OCI-LY3 (cell line): Measurements from ENCODE around the gene TMEM242.

Experiments used
- H2AFZ ChIP-seq: fragments of 200-600, 300-600 bp; shearing (Covaris generic); 2 replicates; pipeline ENCODE4 v1.6.0; 2014; ENCODE audit warnings: antibody characterized with exemption, low read depth, low read length
- H3K27ac ChIP-seq: fragments of 200-600, 300-600 bp; sonication (generic); 2 replicates; pipeline ENCODE4 v1.5.1; 2014; ENCODE audit warnings: mild to moderate bottlenecking, low read length, moderate library complexity, mixed read lengths
- H3K27me3 ChIP-seq: fragments of 200-600, 300-600 bp; sonication (generic); 2 replicates; pipeline ENCODE4 v1.6.1; 2014; ENCODE audit warnings: low read depth, low read length, mixed read lengths
- H3K36me3 ChIP-seq: fragments of 200-600, 300-600 bp; sonication (generic); replicated peaks from 2 replicates; pipeline ENCODE3; 2014; ENCODE audit warnings: low read depth, low read length, mixed read lengths
- H3K4me1 ChIP-seq: fragments of 300-600, 200-600 bp; sonication (generic); 2 replicates; pipeline ENCODE4 v1.6.1; 2014; ENCODE audit warnings: low read length, mixed read lengths
- H3K4me2 ChIP-seq: fragments of 200-600, 300-600 bp; sonication (generic); 2 replicates; pipeline ENCODE4 v1.6.1; 2014; ENCODE audit warnings: low read length, mixed read lengths
- H3K4me3 ChIP-seq: fragments of 300-600, 200-600 bp; sonication (generic); 2 replicates; pipeline ENCODE4 v1.5.1; 2014; ENCODE audit warnings: antibody characterized with exemption, mild to moderate bottlenecking, low read length, moderate library complexity
- H3K79me2 ChIP-seq: fragments of 300-600, 200-600 bp; shearing (Covaris generic); 2 replicates; pipeline ENCODE4 v1.6.1; 2014; ENCODE audit warnings: mild to moderate bottlenecking, low read length, mixed read lengths
- H3K9ac ChIP-seq: fragments of 300-600, 200-600 bp; shearing (Covaris generic); 2 replicates; pipeline ENCODE4 v1.6.0; 2014; ENCODE audit warnings: mild to moderate bottlenecking, low read length, moderate library complexity
- H3K9me3 ChIP-seq: fragments of 200-600, 300-600 bp; shearing (Covaris generic); 2 replicates; pipeline ENCODE4 v1.6.1; 2014; ENCODE audit warnings: low read length, mixed read lengths; ENCODE audit not compliant: insufficient read depth
- H4K20me1 ChIP-seq: fragments of 200-600, 300-600 bp; sonication (generic); 2 replicates; pipeline ENCODE4 v1.6.1; 2016; ENCODE audit warnings: low read length, mixed read lengths; ENCODE audit not compliant: insufficient read depth
- EZH2phosphoT487 ChIP-seq: fragments of 200-600 bp; shearing (Covaris generic); IDR thresholded peaks from 2 replicates; pipeline ENCODE4 v1.6.1; 2018; ENCODE audit warnings: antibody characterized with exemption, mixed run types, low read depth
- TF ChIP-seq, protein P1 (sequence below): fragments of 200-600, 300-600 bp; sonication (generic); IDR thresholded peaks from 2 replicates; pipeline ENCODE4 v1.5.1; 2014; ENCODE audit warnings: antibody characterized with exemption, low read length, low read depth

TMEM242 gene

DNA sequence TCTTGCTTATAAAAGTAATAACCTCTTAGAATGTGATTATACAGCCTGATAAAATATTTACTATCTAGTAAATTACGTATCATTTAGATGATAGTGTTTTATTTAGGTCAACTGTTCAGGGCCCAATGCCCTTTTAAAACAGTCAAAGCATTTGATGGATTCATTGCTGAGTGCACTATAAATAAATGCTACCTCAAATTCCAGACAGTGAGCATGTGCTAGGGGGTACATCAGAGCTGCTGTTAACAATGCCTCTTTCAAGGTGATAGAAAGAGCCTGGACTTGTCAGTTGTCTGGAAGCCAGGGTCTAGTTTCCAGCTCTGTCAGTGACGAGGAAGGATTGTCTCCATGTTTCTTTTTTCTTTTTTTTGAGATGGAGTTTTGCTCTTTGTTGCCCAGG lies 7.5 kb upstream of the TMEM242 start:
- Histone ChIP-seq H3K4me3 (no peak overlapping the region), H3K79me2 (no peaks in the 10 kb centered on the region), H2AFZ (no peak overlapping the region), H3K4me2 (no peak overlapping the region), H3K4me1 (peaks cover 15% of the 10 kb centered on the region), H3K36me3 (no peaks in the 10 kb centered on the region), H3K9me3 (no peaks in the 10 kb centered on the region), H3K27ac (no peak overlapping the region), H3K9ac (no peak overlapping the region), H3K27me3 (peaks cover 49% of the 10 kb centered on the region), H4K20me1 (no peaks in the 10 kb centered on the region)
- TF ChIP-seq, protein P1, sequence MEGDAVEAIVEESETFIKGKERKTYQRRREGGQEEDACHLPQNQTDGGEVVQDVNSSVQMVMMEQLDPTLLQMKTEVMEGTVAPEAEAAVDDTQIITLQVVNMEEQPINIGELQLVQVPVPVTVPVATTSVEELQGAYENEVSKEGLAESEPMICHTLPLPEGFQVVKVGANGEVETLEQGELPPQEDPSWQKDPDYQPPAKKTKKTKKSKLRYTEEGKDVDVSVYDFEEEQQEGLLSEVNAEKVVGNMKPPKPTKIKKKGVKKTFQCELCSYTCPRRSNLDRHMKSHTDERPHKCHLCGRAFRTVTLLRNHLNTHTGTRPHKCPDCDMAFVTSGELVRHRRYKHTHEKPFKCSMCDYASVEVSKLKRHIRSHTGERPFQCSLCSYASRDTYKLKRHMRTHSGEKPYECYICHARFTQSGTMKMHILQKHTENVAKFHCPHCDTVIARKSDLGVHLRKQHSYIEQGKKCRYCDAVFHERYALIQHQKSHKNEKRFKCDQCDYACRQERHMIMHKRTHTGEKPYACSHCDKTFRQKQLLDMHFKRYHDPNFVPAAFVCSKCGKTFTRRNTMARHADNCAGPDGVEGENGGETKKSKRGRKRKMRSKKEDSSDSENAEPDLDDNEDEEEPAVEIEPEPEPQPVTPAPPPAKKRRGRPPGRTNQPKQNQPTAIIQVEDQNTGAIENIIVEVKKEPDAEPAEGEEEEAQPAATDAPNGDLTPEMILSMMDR = no peak
- no peak for TF ChIP-seq EZH2phosphoT487

DNA sequence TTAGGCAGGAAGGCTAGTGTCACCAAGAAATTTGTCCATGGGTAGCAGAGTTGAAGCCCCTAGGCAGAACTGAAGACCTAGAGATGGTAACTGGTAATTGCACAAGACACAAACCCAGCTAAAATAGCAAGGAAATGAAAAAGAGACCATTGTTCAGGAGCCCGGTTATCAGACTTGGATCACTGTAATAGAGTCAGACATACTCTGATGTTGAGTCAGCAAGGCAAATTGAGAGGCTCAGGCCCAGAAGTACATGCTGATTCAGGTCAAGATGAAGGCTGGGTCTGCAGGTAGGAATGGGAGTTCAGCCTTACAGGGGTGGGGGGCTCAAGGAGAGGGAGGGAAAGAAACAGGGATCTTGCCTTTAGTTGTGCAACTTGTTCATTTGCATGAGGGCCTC lies 6.5 kb upstream of the TMEM242 start:
- Histone ChIP-seq H3K27ac (no peak overlapping the region), H3K79me2 (no peaks in the 10 kb centered on the region), H3K4me1 (peaks cover 15% of the 10 kb centered on the region), H3K27me3 (peaks cover 52% of the 10 kb centered on the region), H3K4me2 (no peak overlapping the region), H4K20me1 (no peaks in the 10 kb centered on the region), H2AFZ (no peak overlapping the region), H3K4me3 (no peak overlapping the region), H3K9me3 (no peaks in the 10 kb centered on the region), H3K36me3 (no peaks in the 10 kb centered on the region), H3K9ac (no peak overlapping the region)
- TF ChIP-seq, protein P1 = no peak
- no peak for TF ChIP-seq EZH2phosphoT487

DNA sequence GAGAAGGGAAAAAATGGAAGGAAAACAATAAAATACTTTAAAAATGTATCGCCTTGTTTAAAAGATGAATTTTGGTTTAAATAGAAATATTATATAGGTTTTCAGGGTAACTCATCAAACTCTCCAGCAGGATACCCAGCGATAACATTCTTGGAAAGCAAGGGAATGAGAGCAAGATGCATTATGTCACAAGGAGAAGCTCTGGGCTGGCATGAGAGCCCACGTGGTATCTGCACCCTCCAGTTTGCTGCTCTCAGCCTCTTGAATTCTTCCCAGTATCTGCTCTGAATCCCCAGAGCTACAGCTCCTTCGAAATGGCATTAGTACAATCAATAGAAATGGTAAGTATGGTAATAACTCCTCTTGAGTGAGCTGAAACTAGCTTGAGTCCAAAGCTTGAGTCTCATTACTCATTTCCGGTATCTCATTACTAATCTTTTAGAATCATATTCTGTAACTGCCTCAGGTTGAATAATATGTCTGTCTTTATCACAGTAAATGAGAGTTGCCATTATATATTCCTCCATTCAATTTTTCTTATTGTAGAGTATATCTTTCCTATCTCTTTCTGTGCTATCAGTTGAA lies 4.9 kb upstream of the TMEM242 start:
- no peak overlapping the region for H3K9ac ChIP-seq
- no peaks in the 10 kb centered on the region for H3K36me3 ChIP-seq
- H3K4me2 ChIP-seq = peak overlapping the region; percentile 26
- H2AFZ ChIP-seq = no peak overlapping the region
- no peak for TF ChIP-seq EZH2phosphoT487
- TF ChIP-seq, protein P1 = no peak
- no peak overlapping the region for H3K4me3 ChIP-seq
- H3K4me1 ChIP-seq = peaks cover 15% of the 10 kb centered on the region
- no peaks in the 10 kb centered on the region for H3K79me2 ChIP-seq
- H3K9me3 ChIP-seq = no peaks in the 10 kb centered on the region
- H3K27me3 ChIP-seq = peaks cover 47% of the 10 kb centered on the region
- H3K27ac ChIP-seq = no peak overlapping the region
- no peaks in the 10 kb centered on the region for H4K20me1 ChIP-seq

DNA sequence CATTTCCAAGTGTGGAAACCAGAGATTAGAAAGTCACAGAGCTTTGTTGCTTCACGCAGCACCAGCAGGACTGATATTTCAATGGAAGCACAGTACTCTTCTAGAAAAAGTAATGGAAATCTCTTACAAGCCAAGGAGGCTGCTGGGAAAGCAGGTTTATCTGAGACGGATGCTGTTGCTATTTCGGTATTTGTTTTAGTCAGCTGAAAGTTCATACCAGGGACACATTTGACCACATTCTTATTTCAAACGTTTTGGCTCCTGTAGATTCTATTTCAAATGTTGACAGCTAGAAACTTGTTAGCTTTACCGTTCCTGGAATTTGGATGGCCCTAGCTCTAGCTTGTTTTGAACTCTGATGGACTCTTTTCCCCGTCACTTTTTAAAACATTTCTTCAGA lies 3.7 kb upstream of the TMEM242 start:
- H3K4me2 ChIP-seq = peak overlapping the region; percentile 45
- no peak overlapping the region for H3K4me3 ChIP-seq
- no peak overlapping the region for H3K27ac ChIP-seq
- TF ChIP-seq EZH2phosphoT487 = no peak
- TF ChIP-seq, protein P1 = no peak
- no peak overlapping the region for H2AFZ ChIP-seq
- no peaks in the 10 kb centered on the region for H4K20me1 ChIP-seq
- H3K36me3 ChIP-seq = no peaks in the 10 kb centered on the region
- H3K27me3 ChIP-seq = peaks cover 37% of the 10 kb centered on the region
- peaks cover 5% of the 10 kb centered on the region; the same call in 1 of the 2 replicates for H3K79me2 ChIP-seq
- no peaks in the 10 kb centered on the region for H3K9me3 ChIP-seq
- H3K4me1 ChIP-seq = peaks cover 19% of the 10 kb centered on the region
- no peak overlapping the region for H3K9ac ChIP-seq
